T47D (cell line): Measurements from ENCODE around the gene YY1.
A peak's percentile ranks its signal among the peaks of the same experiment; 100 is the strongest.
"Not testable (repeated sequence)": the region's sequence is repeated elsewhere in the genome, so short reads cannot be mapped to it uniquely, and the experiment has no call there.

ENCODE experiments used
- DNase-seq, 2 experiments: peaks; one replicate each; pipeline versions ENCODE4 v3.0.0 to v3.0.0-alpha.2; 2011 to 2012; ENCODE audit warnings: low read depth in 1 of 2, low spot score in 1 of 2
- JUND ChIP-seq: IDR thresholded peaks from 2 replicates; pipeline ENCODE4 v1.6.1; 2012; ENCODE audit warnings: low read depth
- in situ Hi-C: cut with HindIII; loops from 2 replicates; pipeline ENCODE4 v1.10.0; 2016; ENCODE audit warnings: low sequenced_read_pairs, low pct_unique_long_range_greater_than_20kb

Gene YY1

DNA sequence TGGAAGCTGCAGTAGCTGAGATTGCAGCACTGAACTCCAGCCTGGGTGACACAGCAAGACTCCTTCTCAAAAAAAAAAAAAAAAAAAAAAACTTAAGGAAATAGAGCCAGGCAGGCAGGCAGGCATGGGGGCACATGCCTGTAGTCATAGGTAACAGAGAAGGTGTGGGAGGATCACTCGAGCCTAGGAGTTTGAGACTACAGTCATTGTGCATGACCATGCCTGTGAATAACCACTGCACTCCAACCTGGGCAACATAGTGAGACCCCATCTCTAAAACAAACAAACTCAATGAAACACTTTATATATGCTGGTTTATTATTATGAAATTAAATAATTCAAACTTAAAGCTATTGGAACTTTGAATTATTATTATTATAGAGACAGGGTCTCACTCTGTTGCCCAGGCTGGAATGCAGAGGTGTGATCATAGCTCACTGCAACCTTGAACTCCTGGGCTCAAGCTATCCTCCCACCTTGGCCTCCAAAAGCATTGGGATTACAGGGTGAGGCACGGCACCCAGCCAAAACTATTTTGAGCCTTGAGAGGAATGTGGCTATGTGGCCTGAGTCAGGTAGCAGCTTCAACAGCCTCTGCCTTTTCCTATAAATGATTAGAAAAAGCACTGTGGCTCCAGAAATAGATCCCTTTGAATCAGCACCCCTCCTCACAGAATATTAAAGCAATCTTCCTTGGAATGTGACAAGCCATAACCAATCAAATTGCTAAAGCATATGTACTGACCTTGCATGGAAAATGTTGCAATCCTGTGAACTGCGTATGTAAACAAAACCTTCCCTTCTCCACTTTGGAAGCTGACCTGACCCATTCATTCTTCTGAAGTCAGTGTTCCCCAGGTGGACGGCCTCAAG is 34.7 kb upstream of the YY1 start:
- in situ Hi-C loops, result no loop called here
- peak in 1 of 2 experiments; percentile 85 for DNase-seq

DNA sequence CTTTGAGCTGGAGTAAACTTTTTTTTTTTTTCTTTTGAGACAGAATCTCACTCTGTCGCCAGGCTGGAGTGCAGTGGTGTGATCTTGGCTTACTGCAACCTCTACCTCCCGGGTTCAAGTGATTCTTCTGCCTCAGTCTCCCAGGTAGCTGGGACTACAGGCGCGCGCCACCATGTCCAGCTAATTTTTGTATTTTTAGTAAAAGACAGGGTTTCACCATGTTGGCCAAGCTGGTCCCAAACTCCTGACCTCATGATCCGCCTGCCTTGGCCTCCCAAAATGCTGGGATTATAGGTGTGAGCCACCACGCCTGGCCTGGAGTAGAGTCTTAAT is 34.1 kb upstream of the YY1 start:
- in situ Hi-C loops, DNase-seq: not testable (repeated sequence)

More for the DNA sequence above, 34.7 kb upstream of the YY1 start:
- no peak for TF ChIP-seq JUND

DNA sequence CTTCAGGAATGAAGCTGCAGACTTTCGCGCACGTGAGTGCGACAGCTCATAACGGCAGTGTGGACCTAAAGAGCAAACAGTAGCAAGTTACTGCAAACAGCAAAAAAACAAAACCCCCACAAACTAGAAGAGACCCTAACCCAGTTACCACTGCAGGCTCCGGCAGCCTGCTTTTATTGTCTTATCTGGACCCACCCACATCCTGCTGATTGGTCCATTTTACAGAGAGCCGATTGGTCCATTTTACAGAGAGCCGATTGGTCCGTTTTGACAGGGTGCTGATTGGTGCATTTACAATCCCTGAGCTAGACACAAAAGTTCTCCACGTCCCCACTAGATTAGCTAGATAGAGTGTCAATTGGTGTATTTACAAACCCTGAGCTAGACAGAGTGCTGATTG is 31.4 kb upstream of the YY1 start:
- DNase-seq, in situ Hi-C loops: not testable (repeated sequence)

DNA sequence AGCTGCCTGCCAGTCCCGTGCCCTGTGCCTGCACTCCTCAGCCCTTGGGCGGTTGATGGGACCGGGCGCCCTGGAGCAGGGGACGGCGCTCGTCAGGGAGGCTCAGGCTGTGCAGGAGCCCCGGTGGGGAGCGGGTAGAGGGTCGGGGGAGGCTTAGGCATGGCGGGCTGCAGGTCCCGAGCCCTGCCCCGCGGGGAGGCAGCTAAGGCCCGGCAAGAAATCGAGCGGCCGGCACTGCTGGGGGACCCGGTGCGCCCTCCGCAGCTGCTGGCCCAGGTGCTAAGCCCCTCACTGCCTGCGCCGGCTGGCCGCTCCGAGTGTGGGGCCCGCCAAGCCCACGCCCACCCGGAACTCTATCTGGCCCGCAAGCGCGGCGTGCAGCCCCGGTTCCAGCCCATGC is 30.8 kb upstream of the YY1 start:
- DNase-seq, in situ Hi-C loops: not testable (repeated sequence)

DNA sequence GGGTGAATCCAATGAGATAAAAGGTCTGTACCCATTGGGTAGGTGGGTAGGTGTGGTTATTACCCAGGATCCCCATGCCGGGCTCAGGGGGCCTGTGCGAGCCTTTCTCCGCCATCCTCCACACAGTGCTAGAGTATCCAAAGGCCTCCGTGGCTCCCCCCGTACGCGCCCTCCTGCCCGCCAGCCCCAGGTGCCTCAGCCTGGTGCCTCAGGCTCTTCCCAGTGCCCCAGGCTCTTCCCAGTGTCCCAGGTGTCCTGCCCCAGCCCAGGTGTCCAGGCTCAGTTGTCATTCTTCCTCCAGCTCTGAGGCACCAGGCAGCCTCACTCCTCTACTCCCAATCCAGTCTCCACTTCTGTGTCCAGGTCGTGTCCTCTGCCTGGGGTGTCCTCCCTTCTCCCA is 27.6 kb upstream of the YY1 start:
- TF ChIP-seq JUND, result no peak
- no peak for DNase-seq
- in situ Hi-C loops, result no loop called here

DNA sequence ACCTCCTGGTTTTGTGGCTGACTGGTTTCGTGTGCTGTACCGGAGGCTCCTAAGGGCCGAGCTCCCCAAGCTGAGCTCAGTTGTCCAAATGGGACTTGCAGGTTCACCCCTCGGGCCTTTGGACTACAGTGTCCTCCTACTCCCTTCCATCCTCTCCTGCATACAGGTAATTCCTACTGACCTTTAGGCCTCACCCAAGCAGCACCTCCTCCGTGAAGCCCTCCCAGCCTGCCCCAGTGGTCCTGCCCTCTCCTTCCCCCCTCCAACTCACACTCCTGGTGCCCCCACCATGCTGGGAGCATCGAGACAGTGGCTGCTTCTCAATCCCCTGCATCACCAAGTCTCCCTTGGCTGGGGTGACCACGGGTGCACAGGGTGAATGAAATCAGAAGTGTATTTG is 27.1 kb upstream of the YY1 start:
- no peak for TF ChIP-seq JUND
- in situ Hi-C loops, result no loop called here
- DNase-seq, result no peak

DNA sequence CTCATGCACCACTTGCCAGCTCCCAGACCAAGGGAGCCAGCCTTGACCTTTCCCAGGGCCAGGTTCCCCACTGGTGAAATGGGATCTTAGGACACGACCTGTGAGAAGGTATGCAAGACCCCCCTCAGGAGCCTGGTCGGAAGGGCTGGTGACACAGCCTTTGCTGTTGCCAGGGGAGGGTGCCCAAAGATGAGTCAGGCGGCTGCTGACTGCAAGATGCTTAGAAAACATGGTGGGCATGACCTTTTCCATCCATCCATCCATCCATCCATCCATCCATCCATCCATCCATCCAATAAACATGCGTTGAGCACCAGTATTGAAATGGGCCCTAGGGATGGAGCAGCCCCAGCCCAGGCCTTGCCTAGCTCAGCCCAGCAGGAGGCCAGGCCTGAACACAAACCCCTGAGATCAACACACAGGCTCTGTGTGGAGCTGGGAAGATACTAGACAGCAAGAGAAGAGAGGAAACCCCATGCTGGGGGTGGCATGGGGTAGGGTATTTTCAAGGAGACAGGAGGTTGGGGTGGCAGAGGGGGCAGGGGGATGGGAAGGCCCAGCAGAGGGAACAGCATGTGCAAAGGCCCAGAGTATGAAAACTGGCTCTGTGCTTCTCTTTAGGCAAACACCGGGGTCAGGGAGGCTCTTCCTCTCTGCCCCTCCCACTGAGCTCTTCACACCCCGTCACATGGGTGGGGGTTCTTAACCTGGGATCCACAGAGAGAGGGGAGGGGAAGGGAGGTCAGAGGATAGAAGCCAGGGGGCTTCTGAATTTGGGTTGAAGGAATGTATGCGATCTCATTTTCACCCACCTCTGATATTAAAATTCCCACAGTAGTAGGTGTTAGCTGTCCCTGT is 26.2 kb upstream of the YY1 start:
- in situ Hi-C loops, result no loop called here
- TF ChIP-seq JUND, result no peak
- no peak for DNase-seq

DNA sequence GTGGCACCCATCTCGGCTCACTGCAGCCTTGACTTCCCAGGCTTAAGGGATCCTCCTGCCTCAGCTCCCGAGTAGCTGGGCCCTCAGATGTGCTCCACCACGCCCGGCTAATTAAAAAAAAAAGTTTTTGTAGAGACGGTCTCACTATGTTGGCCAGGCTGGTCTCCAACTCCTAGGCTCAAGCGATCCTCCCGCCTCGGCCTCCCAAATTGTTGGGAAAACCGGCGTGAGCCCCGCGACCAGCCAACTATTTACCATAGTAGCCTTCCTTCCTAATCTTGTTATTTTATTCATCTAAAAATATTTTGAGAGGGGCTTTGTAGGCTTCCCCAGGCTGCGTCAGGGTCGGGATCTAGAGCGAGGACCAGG is 25.4 kb upstream of the YY1 start:
- in situ Hi-C loops, result no loop called here
- DNase-seq, result no peak
- no peak for TF ChIP-seq JUND

DNA sequence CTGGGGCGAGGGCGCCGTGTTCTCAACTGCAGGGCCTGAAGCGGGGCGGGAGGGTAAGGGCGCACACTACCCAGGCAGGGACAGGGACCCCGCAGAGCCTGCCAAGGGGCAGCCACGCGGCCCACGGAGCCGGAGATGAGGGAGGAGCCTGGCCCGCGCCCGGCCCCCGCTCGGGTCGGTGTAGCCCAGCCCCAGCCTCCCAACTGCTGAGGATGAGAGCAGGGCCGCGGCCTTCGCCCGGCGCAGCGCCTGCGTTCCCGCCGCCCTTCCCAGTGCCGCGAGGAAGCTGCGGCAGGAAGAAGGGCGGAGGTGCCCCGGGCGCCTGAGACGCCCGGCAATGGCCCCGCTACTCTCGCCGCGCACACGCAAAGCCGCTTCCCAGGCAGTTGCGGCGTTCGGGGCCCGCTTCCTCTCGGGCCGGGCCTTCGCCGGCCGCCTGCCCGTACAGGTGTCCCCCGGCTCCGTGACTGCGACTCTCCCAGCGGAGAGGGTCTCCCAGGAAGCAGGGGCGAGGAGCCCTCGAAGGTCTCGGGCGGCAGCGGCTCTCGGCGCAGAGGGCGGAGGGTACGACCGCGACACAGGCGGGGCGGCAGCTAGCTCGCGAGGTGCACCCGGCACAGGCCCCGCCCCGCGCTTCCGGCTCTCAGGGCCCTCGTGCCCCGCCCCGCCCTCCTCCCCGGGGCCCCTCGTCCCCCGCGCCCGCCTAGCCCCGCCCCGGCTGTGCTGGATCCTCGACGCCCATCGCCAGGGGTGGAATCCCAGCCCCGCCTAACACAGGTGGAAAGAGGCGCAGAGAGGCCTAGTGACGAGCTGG is 24.8 kb upstream of the YY1 start:
- peak; percentile 94 to 98 for DNase-seq
- in situ Hi-C loops, result no loop called here
- no peak for TF ChIP-seq JUND

DNA sequence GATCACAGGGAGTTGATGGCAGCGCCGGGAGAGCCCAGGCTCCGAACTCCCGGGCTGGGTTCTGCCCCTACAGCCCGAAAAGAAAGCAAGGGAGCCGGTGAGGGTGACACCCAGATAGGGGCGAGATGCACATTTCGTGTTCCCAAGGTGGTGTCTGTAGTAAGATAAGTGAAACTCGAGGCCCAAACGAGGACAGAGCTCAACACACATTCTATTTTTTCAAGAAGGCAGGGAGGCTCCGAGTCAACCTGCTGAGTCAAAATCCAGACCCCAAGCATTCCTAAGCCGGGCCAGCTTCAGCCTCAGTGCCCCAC is 24.2 kb upstream of the YY1 start:
- no peak for TF ChIP-seq JUND
- DNase-seq, result no peak
- in situ Hi-C loops, result no loop called here

DNA sequence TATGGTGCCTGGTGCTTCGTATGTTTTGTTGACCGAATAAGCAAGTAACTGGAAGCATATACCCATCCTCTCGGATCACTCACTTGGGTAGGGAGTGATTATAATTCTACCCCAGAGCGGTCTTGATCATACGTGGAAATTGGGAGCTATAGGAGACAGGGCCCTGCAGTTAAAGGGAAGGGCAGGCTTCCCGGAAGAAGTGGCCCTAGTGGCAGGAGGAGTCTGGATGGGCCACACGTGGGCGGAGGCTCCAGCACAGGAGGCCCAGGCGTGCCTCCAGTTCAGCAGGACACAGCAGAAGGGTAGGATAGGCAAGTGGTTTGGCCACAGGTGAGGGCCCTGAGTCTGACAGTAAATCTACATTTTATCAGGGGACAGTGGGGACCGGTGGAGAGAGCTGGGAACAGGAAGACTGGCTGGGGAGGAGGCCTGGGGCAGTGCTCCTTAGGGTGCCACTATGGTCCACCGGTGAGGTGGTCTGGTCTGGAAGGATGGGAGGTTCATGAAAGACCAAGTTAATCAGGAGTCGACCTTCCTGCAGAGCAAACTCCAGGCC is 23.5 kb upstream of the YY1 start:
- in situ Hi-C loops, result no loop called here
- DNase-seq, result no peak
- no peak for TF ChIP-seq JUND

DNA sequence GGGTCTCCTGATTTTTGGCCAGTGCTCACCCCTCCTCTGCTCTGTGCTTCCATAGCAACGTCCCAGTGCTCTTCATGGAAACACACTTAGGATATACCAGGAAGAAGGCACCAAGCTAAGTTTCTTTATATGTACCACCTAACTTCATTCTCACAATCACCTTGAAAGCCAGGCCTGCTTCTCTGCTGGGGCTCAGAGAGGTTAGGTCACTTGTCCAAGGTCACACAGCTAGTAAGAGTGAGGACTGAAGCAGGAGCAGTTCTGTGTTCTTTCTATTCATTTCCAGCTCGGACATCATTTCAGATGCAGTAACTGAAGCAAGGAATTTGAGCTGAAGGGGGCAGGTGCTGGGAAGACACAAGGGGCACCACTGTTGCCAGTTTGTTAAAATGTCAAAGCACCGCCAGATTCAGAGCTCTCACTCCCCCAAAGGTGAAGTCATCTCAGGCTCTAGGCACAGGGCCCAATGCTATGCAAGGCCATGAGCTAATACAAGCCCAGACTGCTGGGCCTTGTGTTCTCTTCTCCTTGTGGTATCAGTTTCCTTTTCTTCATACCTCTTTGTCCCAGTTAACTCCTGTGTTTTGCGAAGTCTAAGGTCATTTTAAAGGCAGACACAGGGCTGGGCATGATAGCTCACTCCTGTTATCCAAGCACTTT is 19.7 kb upstream of the YY1 start:
- no peak for DNase-seq
- no peak for TF ChIP-seq JUND
- in situ Hi-C loops, result no loop called here
